Uterus (tissue), 4 donors: ENCODE measurements around the gene SCLT1. TPM values are rescaled to one million over a fixed set of nuclear protein-coding genes. Genes with fewer than 3 reads are reported as not detected.

Source experiments
- DNase-seq, 2 donors: peaks; one replicate each; pipeline ENCODE4 v3.0.0-alpha.2; 2019 to 2020
- H3K27ac ChIP-seq, 2 donors: fragments of 200-600 bp; sonication (generic); 1 replicate in 1 of 2; 2 replicates in 1 of 2; pipeline ENCODE4 v1.5.1; 2016 to 2018
- H3K27me3 ChIP-seq, 2 donors: fragments of 200-600 bp; sonication (generic); one replicate each; pipeline ENCODE4 v1.5.1; 2018 to 2019; ENCODE audit warnings: control low read depth in 1 of 2
- H3K36me3 ChIP-seq, 2 donors: fragments of 200-600 bp; sonication (generic); one replicate each; pipeline ENCODE4 v1.5.1; 2019; ENCODE audit warnings: control low read depth in 1 of 2
- H3K4me1 ChIP-seq, 2 donors: fragments of 200-600 bp; sonication (generic); one replicate each; pipeline ENCODE4 v1.5.1; 2018 to 2019; ENCODE audit warnings: control low read depth in 1 of 2
- H3K4me3 ChIP-seq, 2 donors: fragments of 200-600 bp; sonication (generic); 1 replicate in 1 of 2; 2 replicates in 1 of 2; pipeline ENCODE4 v1.5.1; 2018 to 2019; ENCODE audit warnings: mild to moderate bottlenecking in 1 of 2
- H3K9me3 ChIP-seq, 2 donors: fragments of 200-600 bp; sonication (generic); one replicate each; pipeline ENCODE4 v1.5.1; 2019; ENCODE audit warnings: control low read depth in 1 of 2
- CTCF ChIP-seq, 4 experiments: fragments of 200-600 bp in 2 of 4; fragments of 450-650 bp in 2 of 4; sonication (generic) in 2 of 4; IDR thresholded peaks; one replicate each; pipeline ENCODE4 v1.5.1; 2016 to 2019; ENCODE audit warnings: antibody characterized with exemption in 4 of 4, mild to moderate bottlenecking in 2 of 4, moderate library complexity in 1 of 4
- POLR2A ChIP-seq, 2 donors: fragments of 450-650 bp; IDR thresholded peaks; one replicate each; pipeline ENCODE4 v1.6.1; 2016; ENCODE audit warnings: antibody characterized with exemption in 2 of 2, mild to moderate bottlenecking in 1 of 2, moderate library complexity in 1 of 2
- intact Hi-C: fragments of 100-400 bp; cut with DNase I; formaldehyde crosslinking; loops from one replicate; pipeline ENCODE4 v1.15.1; 2023; ENCODE audit warnings: low total_unique reads
- total RNA-seq, 4 donors: library from RNA; depleted of rRNA in 3 of 4; stranded (reverse); fragments of >200 nt in 3 of 4; gene quantifications; one replicate each; pipeline versions ENCODE4 v1.1.0 to v1.2.4, GENCODE V29; 2014 to 2023
- donor health status: DM: yes; HTN: yes; CAD: no.

SCLT1 gene
- total RNA-seq, 4 donors from 2014 or later = 7.2 to 47.5 (median 30.6) TPM

GRCh38 chr4:128980816-128981326 lies 112.5 kb downstream of the SCLT1 start:
- Histone ChIP-seq H3K4me1 (no peaks in the 10 kb centered on the region), H3K27ac (no peak overlapping the region), H3K27me3 (no peaks in the 10 kb centered on the region), H3K9me3 (no peaks in the 10 kb centered on the region), H3K36me3 (no peaks in the 10 kb centered on the region), H3K4me3 (no peak overlapping the region)
- intact Hi-C loops = no loop called here
- DNase-seq = no peak
- TF ChIP-seq POLR2A (IDR thresholded peaks at IDR 0.05) (no peak), CTCF (IDR thresholded peaks at IDR 0.05) (no peak)

GRCh38 chr4:128979934-128980333 lies 113.4 kb downstream of the SCLT1 start:
- intact Hi-C loops = no loop called here
- TF ChIP-seq CTCF (IDR thresholded peaks at IDR 0.05) (no peak), POLR2A (IDR thresholded peaks at IDR 0.05) (no peak)

GRCh38 chr4:128978985-128979384 lies 114.4 kb downstream of the SCLT1 start:
- intact Hi-C loops = no loop called here
- TF ChIP-seq CTCF (IDR thresholded peaks at IDR 0.05) = no peak
- TF ChIP-seq POLR2A (IDR thresholded peaks at IDR 0.05) = no peak

More at GRCh38 chr4:128979934-128980333, 113.4 kb downstream of the SCLT1 start:
- no peak overlapping the region for H3K4me3 ChIP-seq
- DNase-seq = no peak
- no peak overlapping the region for H3K27ac ChIP-seq
- no peaks in the 10 kb centered on the region for H3K9me3 ChIP-seq
- no peaks in the 10 kb centered on the region for H3K36me3 ChIP-seq
- H3K4me1 ChIP-seq = no peaks in the 10 kb centered on the region
- H3K27me3 ChIP-seq = no peaks in the 10 kb centered on the region

GRCh38 chr4:128974136-128974581 lies 119.2 kb downstream of the SCLT1 start:
- intact Hi-C loops = no loop called here
- no peak for DNase-seq
- no peaks in the 10 kb centered on the region for H3K9me3 ChIP-seq

More at GRCh38 chr4:128978985-128979384, 114.4 kb downstream of the SCLT1 start:
- Histone ChIP-seq H3K27ac (no peak overlapping the region), H3K36me3 (no peaks in the 10 kb centered on the region), H3K4me1 (no peaks in the 10 kb centered on the region), H3K27me3 (no peaks in the 10 kb centered on the region), H3K4me3 (no peak overlapping the region), H3K9me3 (no peaks in the 10 kb centered on the region)
- DNase-seq = no peak

GRCh38 chr4:128973384-128973783 lies 120.0 kb downstream of the SCLT1 start:
- intact Hi-C loops = no loop called here
- DNase-seq = no peak
- TF ChIP-seq CTCF (IDR thresholded peaks at IDR 0.05) (no peak), POLR2A (IDR thresholded peaks at IDR 0.05) (no peak)

More at GRCh38 chr4:128974136-128974581, 119.2 kb downstream of the SCLT1 start:
- H3K27me3 ChIP-seq = no peaks in the 10 kb centered on the region
- TF ChIP-seq CTCF (IDR thresholded peaks at IDR 0.05) = no peak
- no peak for TF ChIP-seq POLR2A (IDR thresholded peaks at IDR 0.05)
- H3K27ac ChIP-seq = no peak overlapping the region
- H3K4me3 ChIP-seq = no peak overlapping the region
- H3K36me3 ChIP-seq = no peaks in the 10 kb centered on the region
- no peaks in the 10 kb centered on the region for H3K4me1 ChIP-seq

More at GRCh38 chr4:128973384-128973783, 120.0 kb downstream of the SCLT1 start:
- no peak overlapping the region for H3K27ac ChIP-seq
- H3K4me3 ChIP-seq = no peak overlapping the region
- H3K4me1 ChIP-seq = no peaks in the 10 kb centered on the region
- no peaks in the 10 kb centered on the region for H3K27me3 ChIP-seq
- no peaks in the 10 kb centered on the region for H3K9me3 ChIP-seq
- no peaks in the 10 kb centered on the region for H3K36me3 ChIP-seq
